COLO668 (cell line): Measurements from ENCODE around the gene SMIM10L2A.
A peak's percentile ranks its signal among the peaks of the same experiment; 100 is the strongest.
"Not testable (repeated sequence)": the region's sequence is repeated elsewhere in the genome, so short reads cannot be mapped to it uniquely, and the experiment has no call there.

Experiments used
- DNase-seq: peaks from one replicate; lab custom pipeline; 2025; ENCODE audit not compliant: unreplicated experiment; lab: John Stamatoyannopoulos, UW

Gene SMIM10L2A

DNA sequence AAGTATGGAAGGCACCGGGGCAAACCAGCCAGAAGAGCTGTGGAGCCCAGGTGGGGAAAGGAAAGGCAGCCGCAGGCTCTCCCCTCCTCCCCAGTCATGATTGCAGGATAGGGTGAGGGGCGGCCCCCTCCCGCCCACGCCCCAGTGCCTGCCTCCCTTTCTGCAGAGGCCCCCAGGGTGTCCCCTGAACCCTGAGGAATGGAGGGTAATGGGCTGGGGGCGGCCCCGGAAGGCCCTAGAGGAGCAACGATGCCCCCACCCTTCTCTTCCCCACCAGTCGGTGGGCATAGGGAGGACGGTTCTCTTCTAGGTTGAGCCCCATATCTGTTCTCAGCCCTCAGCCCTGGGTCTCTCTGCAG is 1.0 kb downstream of the SMIM10L2A start:
- not testable (repeated sequence) for DNase-seq

DNA sequence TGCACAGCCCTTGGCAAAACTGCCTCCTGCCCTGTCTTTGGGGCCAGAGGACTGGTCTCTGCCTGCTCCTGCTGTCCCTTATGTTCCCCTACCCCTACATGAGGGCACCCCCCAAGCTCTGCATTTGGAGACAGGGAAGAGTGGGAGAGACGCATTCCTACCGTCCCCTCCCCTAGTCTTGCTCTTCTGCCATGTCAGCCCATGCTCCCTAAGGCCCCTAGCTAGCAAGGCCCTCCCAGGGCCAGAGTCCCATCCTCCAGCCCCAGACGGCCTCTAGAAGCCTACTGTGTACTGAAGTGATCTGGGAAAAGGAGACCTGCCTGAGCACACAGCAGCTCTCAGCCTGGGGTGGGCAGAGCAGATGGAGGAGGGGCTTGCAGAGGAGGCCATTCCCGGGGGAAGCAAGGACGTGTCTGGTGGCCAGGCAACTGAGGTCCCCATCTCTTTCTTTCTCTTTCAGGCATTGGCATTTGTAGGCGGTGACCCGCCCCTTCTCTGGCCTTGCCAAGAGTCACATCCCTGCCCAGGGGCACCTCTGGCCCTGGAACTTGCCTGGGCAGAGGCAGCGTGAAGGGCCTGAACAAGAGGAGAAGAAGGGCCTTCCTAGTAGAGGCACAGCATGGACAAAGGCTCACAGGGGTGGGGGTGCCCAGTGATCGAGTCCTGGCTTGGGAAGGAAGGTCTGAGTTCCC is 1.6 kb downstream of the SMIM10L2A start:
- DNase-seq = not testable (repeated sequence)

GRCh38 chrX:135424469-135424868 is 2.7 kb downstream of the SMIM10L2A start:
- no peak for DNase-seq

- no peak for DNase-seq
These were observed 3.6 kb downstream of the SMIM10L2A start for GRCh38 chrX:135425026-135425965.

DNA sequence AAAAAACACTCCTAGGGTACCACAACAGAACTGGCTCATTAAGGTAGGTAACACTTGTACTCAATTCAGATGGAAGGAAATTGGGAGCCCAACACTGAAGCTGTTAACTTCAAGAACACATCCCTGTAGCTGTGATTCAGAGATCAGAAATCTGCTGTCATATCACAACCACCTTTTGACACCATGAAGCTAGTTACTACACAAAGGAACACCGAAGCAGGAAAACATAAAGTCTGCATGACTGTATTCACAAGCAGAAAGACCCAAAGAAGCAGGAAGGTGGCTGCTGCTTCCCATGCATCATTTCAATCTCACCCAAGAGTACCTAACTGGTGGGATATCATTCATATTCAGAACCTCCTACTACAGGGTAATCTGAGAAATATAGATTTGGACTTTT is 7.7 kb downstream of the SMIM10L2A start:
- DNase-seq = no peak

DNA sequence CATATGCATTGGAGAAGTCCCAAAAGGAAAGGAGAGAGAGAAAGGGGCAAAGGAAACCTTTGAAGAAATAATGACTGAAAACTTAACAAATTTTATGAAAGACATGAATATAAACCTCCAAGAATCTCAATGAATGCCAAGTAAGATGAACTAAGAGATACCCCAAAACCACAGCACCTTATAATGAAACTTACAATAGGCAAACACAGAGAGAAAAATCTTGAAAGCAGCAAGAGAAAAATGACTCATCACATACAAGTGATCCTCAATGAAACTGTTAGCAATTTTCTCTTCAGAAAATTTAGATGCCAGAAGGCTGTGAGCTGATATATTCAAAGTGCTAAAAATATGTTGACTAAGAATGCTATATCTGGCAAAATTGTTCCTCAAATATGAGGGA is 10.1 kb downstream of the SMIM10L2A start:
- no peak for DNase-seq

DNA sequence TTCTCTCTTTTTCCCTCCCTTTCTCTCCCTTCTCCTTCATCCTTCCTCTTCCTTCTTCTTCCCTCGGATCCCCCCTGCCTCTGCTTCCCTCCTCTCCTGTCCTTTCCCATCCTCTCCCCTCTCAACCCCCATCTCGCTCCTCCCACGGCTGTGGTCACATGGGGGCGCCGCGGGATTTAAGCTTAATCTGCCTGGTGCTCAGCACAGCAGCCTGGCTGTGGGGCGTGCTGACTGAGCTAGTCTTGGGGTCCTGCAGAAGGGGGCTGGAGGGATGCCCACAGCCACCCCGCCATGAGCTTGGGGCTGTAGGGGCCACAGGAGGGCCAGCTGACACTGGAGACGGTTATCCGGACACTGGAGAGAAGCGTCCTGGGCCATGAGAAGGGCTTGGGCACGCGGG is 10.7 kb downstream of the SMIM10L2A start:
- no peak for DNase-seq

DNA sequence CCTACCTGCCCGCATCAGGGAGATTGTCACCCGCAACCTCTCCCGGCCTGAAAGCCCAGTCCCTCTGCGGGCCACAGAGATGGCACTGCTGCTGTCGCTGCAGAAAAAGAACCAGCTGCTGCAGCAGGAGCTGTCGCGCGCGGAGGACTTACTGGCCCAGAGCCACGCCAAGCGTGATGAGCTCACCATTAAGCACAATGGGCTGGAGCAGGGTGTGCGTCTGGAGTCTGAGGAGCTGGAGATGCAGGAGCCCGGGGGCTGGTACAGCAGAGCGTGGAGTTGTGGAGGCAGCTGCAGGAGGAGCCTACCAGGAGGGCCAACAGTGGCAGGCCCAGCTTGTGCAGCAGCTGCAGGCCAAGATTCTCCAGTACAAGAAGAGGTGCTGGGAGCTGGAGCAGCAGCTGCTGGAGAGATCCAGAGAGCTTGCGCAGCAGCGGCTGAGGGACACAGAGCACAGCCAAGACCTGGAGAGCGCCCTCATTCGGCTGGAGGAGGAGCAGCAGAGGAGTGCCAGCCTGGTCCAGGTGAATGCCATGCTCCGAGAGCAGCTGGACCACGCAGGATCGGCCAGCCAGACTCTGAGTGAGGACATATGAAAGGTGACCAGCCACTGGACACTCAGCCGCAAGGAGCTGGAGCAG is 11.3 kb downstream of the SMIM10L2A start:
- no peak for DNase-seq

GRCh38 chrX:135433531-135434257 is 11.9 kb downstream of the SMIM10L2A start:
- no peak for DNase-seq

DNA sequence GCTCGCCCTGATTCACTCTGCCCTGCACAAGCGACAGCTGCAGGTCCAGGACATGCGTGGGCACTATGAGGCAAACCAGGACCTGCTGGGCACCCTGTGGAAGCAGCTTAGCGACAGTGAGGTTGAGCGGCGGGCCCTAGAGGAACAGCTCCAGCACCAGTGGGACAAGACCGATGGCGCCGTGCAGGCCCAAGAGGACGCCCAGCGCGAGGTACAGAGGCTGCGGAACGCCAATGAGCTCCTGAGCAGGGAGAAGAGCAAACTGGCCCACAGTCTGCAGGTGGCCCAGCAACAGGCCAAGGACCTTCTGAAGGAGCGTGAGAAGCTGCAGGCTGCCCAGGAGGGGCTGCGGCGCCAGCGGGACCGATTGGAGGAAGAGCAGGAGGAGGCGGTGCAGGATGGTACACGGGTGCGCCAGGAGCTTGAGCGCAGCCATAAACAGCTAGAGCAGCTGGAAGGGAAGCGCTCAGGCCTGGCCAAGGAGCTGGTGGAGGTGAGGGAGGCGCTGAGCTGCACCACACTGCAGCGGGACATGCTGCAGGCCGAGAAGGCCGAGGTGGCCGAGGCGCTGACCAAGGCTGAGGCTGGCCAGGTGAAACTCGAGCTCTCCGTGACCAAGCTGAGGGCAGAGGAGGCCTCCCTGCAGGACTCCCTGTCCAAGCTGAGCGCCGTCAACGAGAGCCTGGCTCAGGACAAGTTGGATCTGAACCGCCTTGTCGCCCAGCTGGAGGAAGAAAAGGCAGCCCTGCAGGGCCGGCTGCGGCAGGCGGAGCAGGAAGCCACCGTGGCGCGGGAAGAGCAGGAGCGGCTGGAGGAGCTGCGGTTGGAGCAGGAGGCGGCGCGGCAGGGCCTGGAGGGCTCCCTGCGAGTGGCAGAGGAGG is 12.8 kb downstream of the SMIM10L2A start:
- no peak for DNase-seq

DNA sequence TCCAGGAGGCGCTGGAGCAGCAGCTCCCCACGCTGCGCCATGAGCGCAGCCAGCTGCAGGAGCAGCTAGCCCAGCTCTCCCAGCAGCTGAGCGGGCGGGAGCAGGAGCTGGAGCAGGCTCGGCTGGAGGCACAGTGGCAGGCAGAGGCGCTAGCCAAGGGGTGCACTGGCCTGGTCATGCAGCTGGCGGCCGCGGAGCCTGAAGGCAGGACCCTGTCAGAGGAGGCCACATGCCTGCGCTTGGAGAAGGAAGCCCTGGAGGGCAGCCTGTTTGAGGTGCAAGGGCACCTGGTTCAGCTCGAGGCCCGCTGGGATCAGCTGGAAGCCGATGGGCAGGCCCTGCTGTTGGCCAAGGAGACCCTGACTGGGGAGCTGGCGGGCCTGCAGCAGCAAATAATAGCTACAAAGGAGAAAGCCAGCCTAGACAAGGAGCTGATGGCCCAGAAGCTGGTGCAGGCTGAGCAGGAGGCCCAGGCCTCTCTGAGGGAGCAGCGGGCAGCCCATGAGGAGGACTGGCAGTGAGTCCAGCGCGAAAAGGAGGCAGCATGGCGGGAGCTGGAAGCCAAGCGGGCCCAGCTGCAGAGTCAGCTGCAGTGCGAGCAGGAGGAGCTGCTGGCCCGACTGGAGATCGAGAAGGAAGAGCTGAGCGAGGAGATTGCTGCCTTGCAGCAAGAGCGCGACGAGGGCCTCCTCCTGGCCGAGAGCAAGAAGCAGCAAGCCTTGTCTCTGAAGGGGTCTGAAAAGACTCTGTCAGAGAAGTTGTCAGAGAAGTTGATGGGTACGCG is 13.6 kb downstream of the SMIM10L2A start:
- no peak for DNase-seq

DNA sequence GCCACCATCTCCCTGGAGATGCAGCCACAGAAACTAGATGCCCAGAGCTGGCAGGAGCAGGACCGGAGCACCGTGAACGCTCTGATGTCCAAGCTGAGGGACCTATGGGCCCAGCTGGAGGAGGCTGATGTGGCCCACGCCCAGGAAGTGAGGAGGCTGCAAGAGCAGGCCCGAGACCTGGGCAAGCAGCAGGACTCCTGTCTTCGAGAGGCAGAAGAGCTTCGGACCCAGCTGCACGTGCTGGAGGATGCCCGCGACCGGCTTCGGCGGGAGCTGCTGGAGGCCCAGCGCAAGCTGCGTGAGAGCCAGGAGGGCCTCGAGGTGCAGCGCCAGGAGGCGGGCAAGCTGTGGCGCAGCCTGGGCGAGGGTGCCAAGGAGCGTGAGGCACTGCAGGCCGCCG is 14.2 kb downstream of the SMIM10L2A start:
- no peak for DNase-seq

- no peak for DNase-seq
These were observed 14.7 kb downstream of the SMIM10L2A start for GRCh38 chrX:135436456-135436855.

- DNase-seq = peak; percentile 26
These were observed 15.5 kb downstream of the SMIM10L2A start for GRCh38 chrX:135436966-135437866.

- peak; percentile 64 for DNase-seq
These were observed 16.4 kb downstream of the SMIM10L2A start for GRCh38 chrX:135437867-135438733.

- no peak for DNase-seq
These were observed 16.9 kb downstream of the SMIM10L2A start for GRCh38 chrX:135438734-135439043.
